Left lung (tissue), 10 donors: ENCODE measurements around the gene FATE1. TPM values are rescaled to one million over a fixed set of nuclear protein-coding genes. Genes with fewer than 3 reads are reported as not detected.

Experiments
- ATAC-seq: fragments of 200-7000 bp; cut with Tn5 transposase; one replicate; pipeline ENCODE4 v1.9.1; 2020; ENCODE audit warnings: moderate library complexity
- DNase-seq, 4 donors: peaks; one replicate each; pipeline ENCODE4 v3.0.0-alpha.2; 2013 to 2020
- H3K27ac ChIP-seq, 2 donors: fragments of 200-600 bp; sonication (generic) in 1 of 2; one replicate each; pipeline versions ENCODE4 v1.5.0 to v1.8.0; 2020 to 2021
- H3K27me3 ChIP-seq, 2 donors: fragments of 200-600 bp; sonication (generic) in 1 of 2; one replicate each; pipeline versions ENCODE4 v1.5.0 to v1.8.0; 2020 to 2021
- H3K36me3 ChIP-seq, 2 donors: fragments of 200-600 bp; sonication (generic) in 1 of 2; one replicate each; pipeline versions ENCODE4 v1.5.0 to v1.8.0; 2020 to 2021
- H3K4me1 ChIP-seq, 2 donors: fragments of 200-600 bp; one replicate each; pipeline ENCODE4 v1.8.0; 2021
- H3K4me3 ChIP-seq, 2 donors: fragments of 200-600 bp; sonication (generic) in 1 of 2; one replicate each; pipeline versions ENCODE4 v1.5.0 to v1.8.0; 2020 to 2021; ENCODE audit warnings: mild to moderate bottlenecking in 1 of 2
- H3K9me3 ChIP-seq, 2 donors: fragments of 200-600 bp; sonication (generic) in 1 of 2; one replicate each; pipeline versions ENCODE4 v1.5.0 to v1.8.0; 2020 to 2021
- CTCF ChIP-seq, 2 donors: fragments of 200-600 bp; sonication (generic) in 1 of 2; IDR thresholded peaks; one replicate each; pipeline versions ENCODE4 v1.5.0 to v1.8.0; 2021; ENCODE audit warnings: antibody characterized with exemption in 2 of 2
- intact Hi-C, 2 donors: fragments of 100-400 bp; cut with DNase I; formaldehyde crosslinking; loops; one replicate each; pipeline versions ENCODE4 v1.11.2 to v1.14.2; 2022
- polyA plus RNA-seq, 6 donors: library from polyadenylated mRNA; unstranded; fragments of 120-200 nt; gene quantifications; one replicate each; pipeline ENCODE4 v1.2.1, GENCODE V29; 2013; ENCODE audit not compliant: insufficient read length in 6 of 6
- total RNA-seq, 2 donors: library from RNA; stranded (reverse); fragmentation: NEBNext Ultra II Directional; extraction: Animal tissue kit (Norgen Biotek cat#: 25700); gene quantifications; one replicate each; pipeline ENCODE4 v1.2.1, GENCODE V29; 2021
- donor health status: DM: no; HTN: yes; CAD: no.
- donor health status: DM: no; HTN: no; CAD: no.

Gene FATE1
- total and polyA plus RNA-seq, 8 donors, result 0.18 to 0.61 (median 0.40) TPM; not detected in 2

- no peak for DNase-seq
- intact Hi-C loops, result no loop called here
- no peak overlapping the region for H3K27ac ChIP-seq
- no peaks in the 10 kb centered on the region for H3K27me3 ChIP-seq
- no peak for ATAC-seq
- no peaks in the 10 kb centered on the region for H3K4me1 ChIP-seq
- TF ChIP-seq CTCF (IDR thresholded peaks at IDR 0.05), result no peak
- no peaks in the 10 kb centered on the region for H3K9me3 ChIP-seq
- no peaks in the 10 kb centered on the region for H3K36me3 ChIP-seq
- no peak overlapping the region for H3K4me3 ChIP-seq
Observed at GRCh38 chrX:151759041-151759708, 43.3 kb downstream of the FATE1 start.

GRCh38 chrX:151762802-151763201 lies 47.0 kb downstream of the FATE1 start:
- no peaks in the 10 kb centered on the region for H3K9me3 ChIP-seq
- no peaks in the 10 kb centered on the region for H3K36me3 ChIP-seq
- ATAC-seq (no peak), DNase-seq (no peak)
- H3K27ac ChIP-seq, result no peak overlapping the region
- no peak overlapping the region for H3K4me3 ChIP-seq
- no peak for TF ChIP-seq CTCF (IDR thresholded peaks at IDR 0.05)
- no peaks in the 10 kb centered on the region for H3K27me3 ChIP-seq
- intact Hi-C loops, result no loop called here
- no peaks in the 10 kb centered on the region for H3K4me1 ChIP-seq

- no peaks in the 10 kb centered on the region for H3K4me1 ChIP-seq
- H3K27me3 ChIP-seq, result no peaks in the 10 kb centered on the region
- intact Hi-C loops, result no loop called here
- no peak overlapping the region for H3K27ac ChIP-seq
- no peak overlapping the region for H3K4me3 ChIP-seq
- TF ChIP-seq CTCF (IDR thresholded peaks at IDR 0.05), result no peak
- no peaks in the 10 kb centered on the region for H3K9me3 ChIP-seq
- DNase-seq (no peak), ATAC-seq (no peak)
- no peaks in the 10 kb centered on the region for H3K36me3 ChIP-seq
Observed at GRCh38 chrX:151763711-151764110, 47.9 kb downstream of the FATE1 start.

GRCh38 chrX:151765026-151765425 lies 49.2 kb downstream of the FATE1 start:
- no peaks in the 10 kb centered on the region for H3K36me3 ChIP-seq
- ATAC-seq (no peak), DNase-seq (no peak)
- no peak overlapping the region for H3K27ac ChIP-seq
- intact Hi-C loops, result no loop called here
- H3K4me3 ChIP-seq, result no peak overlapping the region
- no peak for TF ChIP-seq CTCF (IDR thresholded peaks at IDR 0.05)
- H3K27me3 ChIP-seq, result no peaks in the 10 kb centered on the region
- no peaks in the 10 kb centered on the region for H3K9me3 ChIP-seq
- H3K4me1 ChIP-seq, result no peaks in the 10 kb centered on the region

- no peak overlapping the region for H3K4me3 ChIP-seq
- no peaks in the 10 kb centered on the region for H3K36me3 ChIP-seq
- intact Hi-C loops, result no loop called here
- no peaks in the 10 kb centered on the region for H3K9me3 ChIP-seq
- H3K4me1 ChIP-seq, result no peaks in the 10 kb centered on the region
- no peak for TF ChIP-seq CTCF (IDR thresholded peaks at IDR 0.05)
- H3K27me3 ChIP-seq, result no peaks in the 10 kb centered on the region
- ATAC-seq (no peak), DNase-seq (no peak)
- no peak overlapping the region for H3K27ac ChIP-seq
Observed at GRCh38 chrX:151771726-151772125, 55.9 kb downstream of the FATE1 start.

Other genes with a start within 250 kb of the FATE1 start
- not detected for gene PASD1, start 152.4 kb upstream of the FATE1 start, total RNA-seq
- gene PASD1, start 152.4 kb upstream of the FATE1 start, polyA plus RNA-seq, result under 1 TPM in 5 of 6 donors, not detected in 1; 0.04 to 0.20 (median 0.09) TPM
- gene PRRG3, start 20.6 kb upstream of the FATE1 start, total RNA-seq, result 1 to 10 TPM; 1.9 to 2.1 TPM
- 10 to 100 TPM in 5 of 6 donors, 1 to 10 TPM in 1; 9.8 to 17.5 (median 13.1) TPM for gene PRRG3, start 20.6 kb upstream of the FATE1 start, polyA plus RNA-seq
- not detected for gene CNGA2, start 18.7 kb downstream of the FATE1 start, total RNA-seq
- not detected for gene CNGA2, start 18.7 kb downstream of the FATE1 start, polyA plus RNA-seq
- gene MAGEA4, start 196.9 kb downstream of the FATE1 start, total RNA-seq, result not detected
- not detected for gene MAGEA4, start 196.9 kb downstream of the FATE1 start, polyA plus RNA-seq